GM12891 (cell line): ENCODE data around the gene TBCD.

ENCODE experiments used
- PAX5 ChIP-seq: IDR thresholded peaks from 2 replicates; pipeline ENCODE4 v1.6.1; 2011; ENCODE audit warnings: low read length, moderate library complexity, mild to moderate bottlenecking; ENCODE audit not compliant: insufficient read depth, severe bottlenecking
- POLR2A ChIP-seq: IDR thresholded peaks from 2 replicates; pipeline ENCODE4 v1.6.1; 2011; ENCODE audit warnings: low read depth, low read length, control low read depth

GRCh38 chr17:82846061-82846691 lies 94.3 kb downstream of the TBCD start:
- TF ChIP-seq POLR2A (no peak), PAX5 (no peak)
